Ishikawa (cell line): ENCODE results near the gene MAML1.

ENCODE experiments used
- CEBPB ChIP-seq: IDR thresholded peaks from 2 replicates; pipeline ENCODE4 v1.6.1; 2012
- EP300 ChIP-seq: IDR thresholded peaks from 2 replicates; pipeline ENCODE4 v1.6.1; 2012; ENCODE audit warnings: borderline replicate concordance
- REST ChIP-seq: IDR thresholded peaks from 2 replicates; pipeline ENCODE4 v1.6.1; 2012; ENCODE audit warnings: low read depth, mild to moderate bottlenecking
- TEAD4 ChIP-seq: IDR thresholded peaks from 2 replicates; pipeline ENCODE4 v1.6.1; 2012

- no peak for TF ChIP-seq TEAD4
- no peak for TF ChIP-seq CEBPB
- TF ChIP-seq EP300 = no peak
- no peak for TF ChIP-seq REST
Observed at GRCh38 chr5:179792612-179793467, 60.2 kb downstream of the MAML1 start.
